WTC11 (cell line): ENCODE measurements around the gene DROSHA. TPM values are rescaled to one million over a fixed set of nuclear protein-coding genes. Genes with fewer than 3 reads are reported as not detected.

Experiments
- ATAC-seq: fragments of 200-7000 bp; cut with Tn5 transposase; 2 replicates; pipeline ENCODE4 v1.10.0; 2021; ENCODE audit warnings: mild to moderate bottlenecking, moderate library complexity
- Bru-seq: library from RNA; stranded (reverse); fragments of 400-500 nt; gene quantifications from one replicate; lab custom pipeline; 2021; lab: Mats Ljungman, UMichigan
- CTCF ChIA-PET: fragments of 300-600 bp; sonication (Branson Sonifier 250); formaldehyde crosslinking; loops from one replicate; lab custom pipeline; 2021; ENCODE audit warnings: antibody characterized with exemption; lab: Charles Lee
- POLR2A ChIA-PET: fragments of 350-600 bp; sonication (Branson Sonifier 250); formaldehyde crosslinking; loops from one replicate; lab custom pipeline; 2021; ENCODE audit warnings: antibody characterized with exemption; lab: Charles Lee
- DNase-seq: peaks from one replicate; pipeline ENCODE4 v3.0.0; 2021; ENCODE audit warnings: low spot score
- H3K27ac Mint-ChIP-seq: 2 replicates; pipeline ENCODE4 v1.8.0; 2021; ENCODE audit warnings: mixed read lengths
- H3K27me3 Mint-ChIP-seq: 2 replicates; pipeline ENCODE4 v1.8.0; 2021; ENCODE audit warnings: low read depth, mild to moderate bottlenecking, moderate library complexity, mixed read lengths
- H3K36me3 Mint-ChIP-seq: 2 replicates; pipeline ENCODE4 v1.8.0; 2021; ENCODE audit warnings: mixed read lengths
- H3K4me1 Mint-ChIP-seq: 2 replicates; pipeline ENCODE4 v1.8.0; 2022; ENCODE audit warnings: mixed read lengths
- H3K4me3 Mint-ChIP-seq: 2 replicates; pipeline ENCODE4 v1.8.0; 2021; ENCODE audit warnings: mild to moderate bottlenecking, moderate library complexity, mixed read lengths
- H3K9me3 Mint-ChIP-seq: 2 replicates; pipeline ENCODE4 v1.8.0; 2021; ENCODE audit warnings: mixed read lengths
- CREM ChIP-seq: sonication (generic); formaldehyde crosslinking; IDR thresholded peaks from 2 replicates; pipeline ENCODE4 v1.8.1; 2022; ENCODE audit warnings: mild to moderate bottlenecking, missing genetic modification reagents, moderate library complexity
- ETV6 ChIP-seq: sonication (generic); formaldehyde crosslinking; IDR thresholded peaks from 2 replicates; pipeline ENCODE4 v1.8.1; 2022; ENCODE audit warnings: mild to moderate bottlenecking, missing genetic modification reagents
- FOXP1 ChIP-seq: sonication (generic); formaldehyde crosslinking; IDR thresholded peaks from 2 replicates; pipeline ENCODE4 v1.8.0; 2022; ENCODE audit warnings: missing genetic modification reagents, mild to moderate bottlenecking, moderate library complexity, borderline replicate concordance
- HMGA2 ChIP-seq: fragments of 250-450 bp; sonication (Bioruptor Pico); IDR thresholded peaks from 2 replicates; pipeline ENCODE4 v1.4.0; 2021; ENCODE audit warnings: mild to moderate bottlenecking, moderate library complexity
- JAZF1 ChIP-seq: fragments of 250-450 bp; sonication (Bioruptor Pico); IDR thresholded peaks from 2 replicates; pipeline ENCODE4 v1.9.0; 2021; ENCODE audit warnings: moderate library complexity, mild to moderate bottlenecking, inconsistent platforms
- KAT7 ChIP-seq: sonication (generic); formaldehyde crosslinking; IDR thresholded peaks from 2 replicates; pipeline ENCODE4 v1.8.1; 2023; ENCODE audit warnings: missing genetic modification reagents, mild to moderate bottlenecking, borderline replicate concordance
- MYBL2 ChIP-seq: sonication (generic); formaldehyde crosslinking; IDR thresholded peaks from 2 replicates; pipeline ENCODE4 v1.8.1; 2023; ENCODE audit warnings: mild to moderate bottlenecking, moderate library complexity, missing genetic modification reagents
- NFE2L1 ChIP-seq: sonication (generic); formaldehyde crosslinking; IDR thresholded peaks from 2 replicates; pipeline ENCODE4 v1.8.1; 2023; ENCODE audit warnings: missing genetic modification reagents
- NFYB ChIP-seq: sonication (generic); formaldehyde crosslinking; conservative IDR thresholded peaks from 2 replicates; pipeline ENCODE4 v1.8.0; 2022; ENCODE audit warnings: low read depth, missing genetic modification reagents
- NR2C2 ChIP-seq: sonication (generic); formaldehyde crosslinking; IDR thresholded peaks from 2 replicates; pipeline ENCODE4 v1.8.0; 2022; ENCODE audit warnings: mild to moderate bottlenecking, missing genetic modification reagents
- SP1 ChIP-seq: sonication (generic); formaldehyde crosslinking; conservative IDR thresholded peaks from 2 replicates; pipeline ENCODE4 v1.8.1; 2022; ENCODE audit warnings: missing genetic modification reagents
- TEAD1 ChIP-seq: sonication (generic); formaldehyde crosslinking; IDR thresholded peaks from 2 replicates; pipeline ENCODE4 v1.8.0; 2022; ENCODE audit warnings: mild to moderate bottlenecking, missing genetic modification reagents
- TP53 ChIP-seq: sonication (generic); formaldehyde crosslinking; IDR thresholded peaks from 2 replicates; pipeline ENCODE4 v1.8.1; 2023; ENCODE audit warnings: mild to moderate bottlenecking, missing genetic modification reagents
- ZNF138 ChIP-seq: sonication (generic); formaldehyde crosslinking; conservative IDR thresholded peaks from 2 replicates; pipeline ENCODE4 v1.8.1; 2022; ENCODE audit warnings: mild to moderate bottlenecking, moderate library complexity, missing genetic modification reagents
- ZNF232 ChIP-seq: sonication (generic); formaldehyde crosslinking; IDR thresholded peaks from 2 replicates; pipeline ENCODE4 v1.8.0; 2022; ENCODE audit warnings: mild to moderate bottlenecking, missing genetic modification reagents
- long read RNA-seq, 3 experiments: library from RNA in 1 of 3; library from capped mRNA in 1 of 3; library from polyadenylated mRNA in 1 of 3; unstranded in 2 of 3; stranded (forward) in 1 of 3; transcript quantifications; one replicate each; pipeline ENCODE4 v2.0.0, GENCODE V29; 2021
- total RNA-seq: library from RNA; stranded (reverse); gene quantifications from 3 replicates; pipeline ENCODE4 v1.2.3, GENCODE V29; 2021
- TF ChIP-seq, protein P1 (sequence below): sonication (generic); formaldehyde crosslinking; IDR thresholded peaks from 2 replicates; pipeline ENCODE4 v1.8.0; 2022; ENCODE audit warnings: mild to moderate bottlenecking, missing genetic modification reagents
- TF ChIP-seq, protein P2 (sequence below): sonication (generic); formaldehyde crosslinking; IDR thresholded peaks from 2 replicates; pipeline ENCODE4 v1.8.1; 2023; ENCODE audit warnings: mild to moderate bottlenecking, missing genetic modification reagents
- TF ChIP-seq, protein P3 (sequence below): fragments of 250-450 bp; sonication (Bioruptor Pico); IDR thresholded peaks from 2 replicates; pipeline ENCODE4 v1.9.0; 2021; ENCODE audit warnings: moderate library complexity, mild to moderate bottlenecking, inconsistent platforms, borderline replicate concordance
- TF ChIP-seq, protein P4 (sequence below): sonication (generic); formaldehyde crosslinking; IDR thresholded peaks from 2 replicates; pipeline ENCODE4 v1.8.0; 2023; ENCODE audit warnings: missing genetic modification reagents, mild to moderate bottlenecking, borderline replicate concordance
- TF ChIP-seq, protein P5 (sequence below): fragments of 200-600 bp; IDR thresholded peaks from 2 replicates; pipeline ENCODE4 v1.8.0; 2022; ENCODE audit warnings: antibody characterized with exemption

Gene DROSHA, protein sequence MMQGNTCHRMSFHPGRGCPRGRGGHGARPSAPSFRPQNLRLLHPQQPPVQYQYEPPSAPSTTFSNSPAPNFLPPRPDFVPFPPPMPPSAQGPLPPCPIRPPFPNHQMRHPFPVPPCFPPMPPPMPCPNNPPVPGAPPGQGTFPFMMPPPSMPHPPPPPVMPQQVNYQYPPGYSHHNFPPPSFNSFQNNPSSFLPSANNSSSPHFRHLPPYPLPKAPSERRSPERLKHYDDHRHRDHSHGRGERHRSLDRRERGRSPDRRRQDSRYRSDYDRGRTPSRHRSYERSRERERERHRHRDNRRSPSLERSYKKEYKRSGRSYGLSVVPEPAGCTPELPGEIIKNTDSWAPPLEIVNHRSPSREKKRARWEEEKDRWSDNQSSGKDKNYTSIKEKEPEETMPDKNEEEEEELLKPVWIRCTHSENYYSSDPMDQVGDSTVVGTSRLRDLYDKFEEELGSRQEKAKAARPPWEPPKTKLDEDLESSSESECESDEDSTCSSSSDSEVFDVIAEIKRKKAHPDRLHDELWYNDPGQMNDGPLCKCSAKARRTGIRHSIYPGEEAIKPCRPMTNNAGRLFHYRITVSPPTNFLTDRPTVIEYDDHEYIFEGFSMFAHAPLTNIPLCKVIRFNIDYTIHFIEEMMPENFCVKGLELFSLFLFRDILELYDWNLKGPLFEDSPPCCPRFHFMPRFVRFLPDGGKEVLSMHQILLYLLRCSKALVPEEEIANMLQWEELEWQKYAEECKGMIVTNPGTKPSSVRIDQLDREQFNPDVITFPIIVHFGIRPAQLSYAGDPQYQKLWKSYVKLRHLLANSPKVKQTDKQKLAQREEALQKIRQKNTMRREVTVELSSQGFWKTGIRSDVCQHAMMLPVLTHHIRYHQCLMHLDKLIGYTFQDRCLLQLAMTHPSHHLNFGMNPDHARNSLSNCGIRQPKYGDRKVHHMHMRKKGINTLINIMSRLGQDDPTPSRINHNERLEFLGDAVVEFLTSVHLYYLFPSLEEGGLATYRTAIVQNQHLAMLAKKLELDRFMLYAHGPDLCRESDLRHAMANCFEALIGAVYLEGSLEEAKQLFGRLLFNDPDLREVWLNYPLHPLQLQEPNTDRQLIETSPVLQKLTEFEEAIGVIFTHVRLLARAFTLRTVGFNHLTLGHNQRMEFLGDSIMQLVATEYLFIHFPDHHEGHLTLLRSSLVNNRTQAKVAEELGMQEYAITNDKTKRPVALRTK (N-terminal part only)
- total RNA-seq (102 to 125 TPM (median 110 TPM) in 3 replicates), Bru-seq, nascent RNA (percentile 80 among the genes with signal in this experiment)
- long read RNA-seq, experiment 1, full-length matches to known transcripts: 46 of 309 reads
- long read RNA-seq, experiment 1, partial matches to known transcripts: 51 of 309 reads
- long read RNA-seq, experiment 1, other reads (novel, unspliced or antisense): 212 of 309 reads
- long read RNA-seq, experiment 2, full-length matches to known transcripts: 4 of 68 reads
- long read RNA-seq, experiment 2, partial matches to known transcripts: 31 of 68 reads
- long read RNA-seq, experiment 2, other reads (novel, unspliced or antisense): 33 of 68 reads
- long read RNA-seq, experiment 3, full-length matches to known transcripts: 1 of 7 reads
- long read RNA-seq, experiment 3, partial matches to known transcripts: 4 of 7 reads
- long read RNA-seq, experiment 3, other reads (novel, unspliced or antisense): 2 of 7 reads

DNA sequence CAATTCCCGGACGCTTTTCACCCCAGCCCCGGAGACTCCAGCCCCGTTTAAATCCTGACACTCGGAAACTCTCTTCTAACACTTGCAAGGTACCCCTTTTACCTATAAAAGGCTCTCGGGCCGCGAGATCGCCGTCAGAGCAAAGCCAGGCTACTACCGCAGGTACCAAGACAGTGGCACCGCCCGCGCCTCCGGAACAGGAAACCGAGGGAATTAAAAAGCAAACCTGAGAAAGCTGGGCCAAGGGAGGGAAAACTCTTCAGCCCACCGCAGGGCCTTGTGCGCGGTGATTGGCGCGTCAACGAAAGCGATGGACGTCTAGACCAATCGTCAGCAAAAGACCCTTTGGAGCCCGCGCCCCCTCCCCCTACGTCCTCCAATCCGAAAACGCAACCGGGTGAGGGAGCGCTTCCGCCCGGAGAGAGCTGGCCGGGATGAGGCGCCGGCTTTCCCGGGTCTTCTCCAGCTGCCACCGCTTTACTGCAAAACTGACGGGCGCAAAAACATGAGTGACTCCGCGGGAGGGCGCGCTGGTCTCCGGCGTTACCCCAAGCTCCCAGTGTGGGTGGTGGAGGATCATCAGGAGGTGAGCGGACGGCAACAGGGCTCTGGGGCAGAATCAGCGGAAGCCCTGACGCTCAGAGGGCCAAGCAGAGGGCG, at the start of gene DROSHA, which contains the start of gene C5orf22:
TSS of gene DROSHA (minus strand) at position 206 of the 660 bp plus-strand sequence. CDS start 3,034 bp downstream, outside the sequence.
TSS of gene C5orf22 (plus strand) at position 414 of the 660 bp plus-strand sequence. CDS start at position 506, 92 bp downstream.
- H3K27ac Mint-ChIP-seq: peak within 1 kb of the TSS; percentile 98
- peak within 1 kb of the TSS; percentile 99 for H3K4me3 Mint-ChIP-seq

More for the DNA sequence above, at the start of gene DROSHA, which contains the start of gene C5orf22:
- POLR2A ChIA-PET: interaction anchor here (0.8 to 1.6 kb wide), 5 partner anchors 9 to 40 kb away, joined by 3 to 5 read pairs (median 3); no protein-coding TSS in a partner anchor
- H3K27me3 Mint-ChIP-seq: no peaks in the 10 kb centered on the region
- peaks cover 46% of the 10 kb centered on the region for H3K36me3 Mint-ChIP-seq
- peak; percentile 96 for DNase-seq
- no peak for TF ChIP-seq ZNF138 (CRISPR knock-in tag)
- TF ChIP-seq, protein P1, sequence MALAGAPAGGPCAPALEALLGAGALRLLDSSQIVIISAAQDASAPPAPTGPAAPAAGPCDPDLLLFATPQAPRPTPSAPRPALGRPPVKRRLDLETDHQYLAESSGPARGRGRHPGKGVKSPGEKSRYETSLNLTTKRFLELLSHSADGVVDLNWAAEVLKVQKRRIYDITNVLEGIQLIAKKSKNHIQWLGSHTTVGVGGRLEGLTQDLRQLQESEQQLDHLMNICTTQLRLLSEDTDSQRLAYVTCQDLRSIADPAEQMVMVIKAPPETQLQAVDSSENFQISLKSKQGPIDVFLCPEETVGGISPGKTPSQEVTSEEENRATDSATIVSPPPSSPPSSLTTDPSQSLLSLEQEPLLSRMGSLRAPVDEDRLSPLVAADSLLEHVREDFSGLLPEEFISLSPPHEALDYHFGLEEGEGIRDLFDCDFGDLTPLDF (CRISPR knock-in tag): no peak
- TF ChIP-seq ZNF232: 0 out of 2 replicates have a peak, but pooled peaks have one; percentile 64
- no peak for TF ChIP-seq TP53 (CRISPR knock-in tag)
- TF ChIP-seq NFYB (CRISPR knock-in tag): peak; percentile 95
- TF ChIP-seq NR2C2 (CRISPR knock-in tag): peak; percentile 73; the same call in 1 of the 2 replicates
- TF ChIP-seq, protein P2, sequence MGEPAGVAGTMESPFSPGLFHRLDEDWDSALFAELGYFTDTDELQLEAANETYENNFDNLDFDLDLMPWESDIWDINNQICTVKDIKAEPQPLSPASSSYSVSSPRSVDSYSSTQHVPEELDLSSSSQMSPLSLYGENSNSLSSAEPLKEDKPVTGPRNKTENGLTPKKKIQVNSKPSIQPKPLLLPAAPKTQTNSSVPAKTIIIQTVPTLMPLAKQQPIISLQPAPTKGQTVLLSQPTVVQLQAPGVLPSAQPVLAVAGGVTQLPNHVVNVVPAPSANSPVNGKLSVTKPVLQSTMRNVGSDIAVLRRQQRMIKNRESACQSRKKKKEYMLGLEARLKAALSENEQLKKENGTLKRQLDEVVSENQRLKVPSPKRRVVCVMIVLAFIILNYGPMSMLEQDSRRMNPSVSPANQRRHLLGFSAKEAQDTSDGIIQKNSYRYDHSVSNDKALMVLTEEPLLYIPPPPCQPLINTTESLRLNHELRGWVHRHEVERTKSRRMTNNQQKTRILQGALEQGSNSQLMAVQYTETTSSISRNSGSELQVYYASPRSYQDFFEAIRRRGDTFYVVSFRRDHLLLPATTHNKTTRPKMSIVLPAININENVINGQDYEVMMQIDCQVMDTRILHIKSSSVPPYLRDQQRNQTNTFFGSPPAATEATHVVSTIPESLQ (CRISPR knock-in tag): no peak
- TF ChIP-seq NFE2L1 (CRISPR knock-in tag): peak; percentile 54; the same call in 1 of the 2 replicates
- TF ChIP-seq MYBL2 (CRISPR knock-in tag): 0 out of 2 replicates have a peak, but pooled peaks have one; percentile 28
- TF ChIP-seq, protein P3, sequence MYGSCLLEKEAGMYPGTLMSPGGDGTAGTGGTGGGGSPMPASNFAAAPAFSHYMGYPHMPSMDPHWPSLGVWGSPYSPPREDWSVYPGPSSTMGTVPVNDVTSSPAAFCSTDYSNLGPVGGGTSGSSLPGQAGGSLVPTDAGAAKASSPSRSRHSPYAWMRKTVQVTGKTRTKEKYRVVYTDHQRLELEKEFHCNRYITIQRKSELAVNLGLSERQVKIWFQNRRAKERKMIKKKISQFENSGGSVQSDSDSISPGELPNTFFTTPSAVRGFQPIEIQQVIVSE (CRISPR knock-in tag): no peak
- 0 out of 2 replicates have a peak, but pooled peaks have one; percentile 7 for TF ChIP-seq ETV6 (CRISPR knock-in tag)
- TF ChIP-seq TEAD1: peak; percentile 41; the same call in 1 of the 2 replicates
- TF ChIP-seq SP1 (CRISPR knock-in tag): peak; percentile 56
- TF ChIP-seq, protein P4, sequence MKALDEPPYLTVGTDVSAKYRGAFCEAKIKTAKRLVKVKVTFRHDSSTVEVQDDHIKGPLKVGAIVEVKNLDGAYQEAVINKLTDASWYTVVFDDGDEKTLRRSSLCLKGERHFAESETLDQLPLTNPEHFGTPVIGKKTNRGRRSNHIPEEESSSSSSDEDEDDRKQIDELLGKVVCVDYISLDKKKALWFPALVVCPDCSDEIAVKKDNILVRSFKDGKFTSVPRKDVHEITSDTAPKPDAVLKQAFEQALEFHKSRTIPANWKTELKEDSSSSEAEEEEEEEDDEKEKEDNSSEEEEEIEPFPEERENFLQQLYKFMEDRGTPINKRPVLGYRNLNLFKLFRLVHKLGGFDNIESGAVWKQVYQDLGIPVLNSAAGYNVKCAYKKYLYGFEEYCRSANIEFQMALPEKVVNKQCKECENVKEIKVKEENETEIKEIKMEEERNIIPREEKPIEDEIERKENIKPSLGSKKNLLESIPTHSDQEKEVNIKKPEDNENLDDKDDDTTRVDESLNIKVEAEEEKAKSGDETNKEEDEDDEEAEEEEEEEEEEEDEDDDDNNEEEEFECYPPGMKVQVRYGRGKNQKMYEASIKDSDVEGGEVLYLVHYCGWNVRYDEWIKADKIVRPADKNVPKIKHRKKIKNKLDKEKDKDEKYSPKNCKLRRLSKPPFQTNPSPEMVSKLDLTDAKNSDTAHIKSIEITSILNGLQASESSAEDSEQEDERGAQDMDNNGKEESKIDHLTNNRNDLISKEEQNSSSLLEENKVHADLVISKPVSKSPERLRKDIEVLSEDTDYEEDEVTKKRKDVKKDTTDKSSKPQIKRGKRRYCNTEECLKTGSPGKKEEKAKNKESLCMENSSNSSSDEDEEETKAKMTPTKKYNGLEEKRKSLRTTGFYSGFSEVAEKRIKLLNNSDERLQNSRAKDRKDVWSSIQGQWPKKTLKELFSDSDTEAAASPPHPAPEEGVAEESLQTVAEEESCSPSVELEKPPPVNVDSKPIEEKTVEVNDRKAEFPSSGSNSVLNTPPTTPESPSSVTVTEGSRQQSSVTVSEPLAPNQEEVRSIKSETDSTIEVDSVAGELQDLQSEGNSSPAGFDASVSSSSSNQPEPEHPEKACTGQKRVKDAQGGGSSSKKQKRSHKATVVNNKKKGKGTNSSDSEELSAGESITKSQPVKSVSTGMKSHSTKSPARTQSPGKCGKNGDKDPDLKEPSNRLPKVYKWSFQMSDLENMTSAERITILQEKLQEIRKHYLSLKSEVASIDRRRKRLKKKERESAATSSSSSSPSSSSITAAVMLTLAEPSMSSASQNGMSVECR (CRISPR knock-in tag): peak; percentile 33; the same call in 1 of the 2 replicates
- TF ChIP-seq, protein P5, sequence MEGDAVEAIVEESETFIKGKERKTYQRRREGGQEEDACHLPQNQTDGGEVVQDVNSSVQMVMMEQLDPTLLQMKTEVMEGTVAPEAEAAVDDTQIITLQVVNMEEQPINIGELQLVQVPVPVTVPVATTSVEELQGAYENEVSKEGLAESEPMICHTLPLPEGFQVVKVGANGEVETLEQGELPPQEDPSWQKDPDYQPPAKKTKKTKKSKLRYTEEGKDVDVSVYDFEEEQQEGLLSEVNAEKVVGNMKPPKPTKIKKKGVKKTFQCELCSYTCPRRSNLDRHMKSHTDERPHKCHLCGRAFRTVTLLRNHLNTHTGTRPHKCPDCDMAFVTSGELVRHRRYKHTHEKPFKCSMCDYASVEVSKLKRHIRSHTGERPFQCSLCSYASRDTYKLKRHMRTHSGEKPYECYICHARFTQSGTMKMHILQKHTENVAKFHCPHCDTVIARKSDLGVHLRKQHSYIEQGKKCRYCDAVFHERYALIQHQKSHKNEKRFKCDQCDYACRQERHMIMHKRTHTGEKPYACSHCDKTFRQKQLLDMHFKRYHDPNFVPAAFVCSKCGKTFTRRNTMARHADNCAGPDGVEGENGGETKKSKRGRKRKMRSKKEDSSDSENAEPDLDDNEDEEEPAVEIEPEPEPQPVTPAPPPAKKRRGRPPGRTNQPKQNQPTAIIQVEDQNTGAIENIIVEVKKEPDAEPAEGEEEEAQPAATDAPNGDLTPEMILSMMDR: no peak
- TF ChIP-seq JAZF1 (CRISPR knock-in tag): no peak
- no peak for TF ChIP-seq HMGA2
- no peak for TF ChIP-seq KAT7 (CRISPR knock-in tag)
- peak; percentile 70; the same call in 1 of the 2 replicates for TF ChIP-seq FOXP1
- no peak for TF ChIP-seq CREM (CRISPR knock-in tag)
- CTCF ChIA-PET: interaction anchor here (1.0 to 2.2 kb wide), 6 partner anchors 104 to 561 kb away, joined by 3 to 13 read pairs (median 3); no protein-coding TSS in a partner anchor
- peak; percentile 98 for ATAC-seq
- H3K4me1 Mint-ChIP-seq: peaks cover 18% of the 10 kb centered on the region
- no peaks in the 10 kb centered on the region for H3K9me3 Mint-ChIP-seq
